ENCODE data around the gene SFXN5.

DNA sequence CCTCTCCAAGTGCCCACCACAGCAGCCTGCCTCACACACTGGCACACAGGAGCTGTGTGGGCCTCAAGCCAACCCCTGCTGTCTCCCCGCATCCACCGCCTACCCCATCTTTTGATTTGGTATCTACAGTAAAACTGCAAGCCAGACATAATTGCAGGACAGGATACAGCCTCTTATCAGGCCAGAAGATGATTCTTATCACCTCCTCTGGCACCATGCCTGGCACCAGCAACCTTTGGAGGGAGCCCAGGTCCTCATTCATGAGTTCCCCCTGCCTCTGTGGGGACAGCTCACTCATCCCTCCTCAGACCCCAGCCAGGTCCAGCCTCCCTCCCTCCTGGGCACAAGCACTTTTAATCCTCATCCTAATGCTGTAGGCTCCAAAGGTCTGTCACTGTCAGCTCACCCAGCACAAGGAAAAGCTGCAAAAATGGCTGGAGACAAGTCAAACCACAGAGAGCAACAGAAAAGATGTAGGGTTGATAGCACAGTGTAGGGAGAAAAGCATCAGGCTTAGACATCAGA lies 31.6 kb upstream of the SFXN5 start:
- TF ChIP-seq, protein P1, sequence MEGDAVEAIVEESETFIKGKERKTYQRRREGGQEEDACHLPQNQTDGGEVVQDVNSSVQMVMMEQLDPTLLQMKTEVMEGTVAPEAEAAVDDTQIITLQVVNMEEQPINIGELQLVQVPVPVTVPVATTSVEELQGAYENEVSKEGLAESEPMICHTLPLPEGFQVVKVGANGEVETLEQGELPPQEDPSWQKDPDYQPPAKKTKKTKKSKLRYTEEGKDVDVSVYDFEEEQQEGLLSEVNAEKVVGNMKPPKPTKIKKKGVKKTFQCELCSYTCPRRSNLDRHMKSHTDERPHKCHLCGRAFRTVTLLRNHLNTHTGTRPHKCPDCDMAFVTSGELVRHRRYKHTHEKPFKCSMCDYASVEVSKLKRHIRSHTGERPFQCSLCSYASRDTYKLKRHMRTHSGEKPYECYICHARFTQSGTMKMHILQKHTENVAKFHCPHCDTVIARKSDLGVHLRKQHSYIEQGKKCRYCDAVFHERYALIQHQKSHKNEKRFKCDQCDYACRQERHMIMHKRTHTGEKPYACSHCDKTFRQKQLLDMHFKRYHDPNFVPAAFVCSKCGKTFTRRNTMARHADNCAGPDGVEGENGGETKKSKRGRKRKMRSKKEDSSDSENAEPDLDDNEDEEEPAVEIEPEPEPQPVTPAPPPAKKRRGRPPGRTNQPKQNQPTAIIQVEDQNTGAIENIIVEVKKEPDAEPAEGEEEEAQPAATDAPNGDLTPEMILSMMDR (conservative IDR thresholded peaks at IDR 0.05), result no peak
- no peak for TF ChIP-seq EZH2 (IDR thresholded peaks at IDR 0.05; ENCODE audit: low read depth)

Data from PC-9 (cell line).